Measurements from ENCODE around the gene ORC4. TPM values are rescaled to one million over a fixed set of nuclear protein-coding genes. Genes with fewer than 3 reads are reported as not detected.

The ORC4 gene
- total and polyA plus RNA-seq, 2 experiments from 2014 or later: 39.1 to 51.4 TPM

DNA sequence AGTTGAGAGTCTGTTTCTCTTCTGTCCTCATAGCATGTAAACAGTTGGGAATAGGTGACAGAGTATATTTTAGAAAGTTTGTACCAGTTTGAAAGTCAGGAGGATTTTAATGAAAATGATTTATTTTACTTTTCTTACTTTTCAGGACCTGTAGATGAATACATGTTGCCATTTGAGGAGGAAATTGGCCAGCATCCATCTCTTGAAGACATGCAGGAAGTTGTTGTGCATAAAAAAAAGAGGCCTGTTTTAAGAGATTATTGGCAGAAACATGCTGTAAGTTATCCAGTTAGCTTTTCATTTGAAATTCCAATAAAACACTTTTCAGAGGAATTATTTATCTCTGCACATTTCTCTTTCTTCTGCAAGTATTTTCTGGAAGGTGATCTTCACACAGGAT, 94.7 kb downstream of the ORC4 start:
- in situ Hi-C loops (cut with MboI): no loop called here
- TF ChIP-seq EZH2 (IDR thresholded peaks at IDR 0.05; ENCODE audit: insufficient read depth, poor library complexity, severe bottlenecking): no peak
- TF ChIP-seq EZH2phosphoT487 (IDR thresholded peaks at IDR 0.05; ENCODE audit: insufficient read depth, low read depth): no peak

DNA sequence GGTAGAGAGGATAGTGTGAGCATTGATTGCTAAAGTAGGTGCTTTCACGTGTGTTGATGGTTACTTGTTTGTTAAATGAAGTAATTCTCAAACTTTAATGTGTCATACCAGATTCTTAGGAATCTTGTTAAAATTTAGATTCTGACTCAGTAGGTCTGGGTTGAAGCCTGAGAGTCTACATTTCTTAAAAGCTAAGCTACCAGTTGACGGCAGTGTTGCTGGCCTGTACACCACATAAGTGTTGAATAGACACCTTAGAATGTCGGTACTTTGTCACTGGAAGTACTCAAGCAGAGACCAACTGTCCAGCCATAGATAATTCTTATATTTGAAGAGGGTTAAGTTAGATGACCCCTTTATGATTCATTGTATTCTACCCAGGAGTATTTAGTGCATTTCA, 95.9 kb downstream of the ORC4 start:
- H3K9ac ChIP-seq: no peak overlapping the region
- H3K27me3 ChIP-seq (replicated peaks; ENCODE audit: insufficient read depth): no peaks in the 10 kb centered on the region
- in situ Hi-C loops (cut with MboI): loop anchor here (25.0 kb wide), 1 partner anchor 837 kb away; no protein-coding TSS in a partner anchor
- H3K9me3 ChIP-seq (ENCODE audit: low read depth): no peaks in the 10 kb centered on the region
- H3K27ac ChIP-seq: no peak overlapping the region
- H3K4me2 ChIP-seq (ENCODE audit: unreplicated experiment): no peak overlapping the region
- TF ChIP-seq EZH2phosphoT487 (IDR thresholded peaks at IDR 0.05; ENCODE audit: insufficient read depth, low read depth): no peak
- TF ChIP-seq EZH2 (IDR thresholded peaks at IDR 0.05; ENCODE audit: insufficient read depth, poor library complexity, severe bottlenecking): no peak
- H3K9me2 ChIP-seq (ENCODE audit: insufficient read depth): no peaks in the 10 kb centered on the region
- H2AFZ ChIP-seq: no peak overlapping the region
- H3F3A ChIP-seq (ENCODE audit: insufficient read depth): peaks cover 4% of the 10 kb centered on the region; the same call in 1 of the 2 replicates
- no peak overlapping the region for H3K4me3 ChIP-seq
- H3K79me2 ChIP-seq (ENCODE audit: insufficient read depth): no peaks in the 10 kb centered on the region
- DNase-seq: no peak
- no peaks in the 10 kb centered on the region for H4K20me1 ChIP-seq (ENCODE audit: insufficient read depth)
- H3K36me3 ChIP-seq (ENCODE audit: low read depth): peaks cover 61% of the 10 kb centered on the region
- WGBS, 2 experiments (ENCODE audit: low coverage in 1 of 2, low lambda C conversion rate in 2 of 2, missing lambda C conversion rate in 2 of 2): 93 to 95% methylated on average over 3 of the region's 3 CpGs
- no peaks in the 10 kb centered on the region for H3K4me1 ChIP-seq (ENCODE audit: insufficient read depth)

More for the DNA sequence above, 94.7 kb downstream of the ORC4 start:
- Histone ChIP-seq H3K79me2 (ENCODE audit: insufficient read depth) (no peaks in the 10 kb centered on the region), H2AFZ (no peak overlapping the region), H3K27ac (no peak overlapping the region), H3K9me2 (ENCODE audit: insufficient read depth) (no peaks in the 10 kb centered on the region), H3K4me2 (ENCODE audit: unreplicated experiment) (no peak overlapping the region), H3K4me1 (ENCODE audit: insufficient read depth) (no peaks in the 10 kb centered on the region), H3K36me3 (ENCODE audit: low read depth) (peaks cover 62% of the 10 kb centered on the region), H3K9ac (no peak overlapping the region), H3K9me3 (ENCODE audit: low read depth) (no peaks in the 10 kb centered on the region), H3F3A (ENCODE audit: insufficient read depth) (peaks cover 4% of the 10 kb centered on the region; the same call in 1 of the 2 replicates), H3K27me3 (replicated peaks; ENCODE audit: insufficient read depth) (no peaks in the 10 kb centered on the region), H3K4me3 (no peak overlapping the region), H4K20me1 (ENCODE audit: insufficient read depth) (no peaks in the 10 kb centered on the region)
- no peak for DNase-seq

DNA sequence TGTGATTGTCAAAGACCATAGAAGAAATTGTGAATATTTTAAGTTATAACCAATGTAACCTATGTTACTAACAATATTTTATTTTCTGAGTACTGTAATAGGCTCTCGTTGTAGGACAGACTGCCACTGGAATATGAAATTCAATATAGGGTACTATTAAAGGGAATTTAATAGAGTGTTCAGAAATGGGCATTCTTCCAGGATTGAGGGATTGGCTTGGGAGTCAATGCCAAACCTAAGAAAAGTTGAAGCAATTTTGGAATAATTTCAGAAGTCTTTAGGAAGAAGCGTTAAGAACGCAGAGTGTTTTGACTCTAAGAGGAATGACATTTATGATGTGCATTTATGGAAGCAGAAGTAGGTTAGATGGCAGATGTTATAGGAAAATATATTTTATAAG, 96.7 kb downstream of the ORC4 start:
- H3K4me1 ChIP-seq (ENCODE audit: insufficient read depth): no peaks in the 10 kb centered on the region
- H3F3A ChIP-seq (ENCODE audit: insufficient read depth): peaks cover 4% of the 10 kb centered on the region; the same call in 1 of the 2 replicates
- 77 to 81% methylated on average over 3 of the region's 3 CpGs for WGBS, 2 experiments (ENCODE audit: low coverage in 1 of 2, low lambda C conversion rate in 2 of 2, missing lambda C conversion rate in 2 of 2)
- H3K27ac ChIP-seq: no peak overlapping the region
- no peaks in the 10 kb centered on the region for H4K20me1 ChIP-seq (ENCODE audit: insufficient read depth)
- H3K4me3 ChIP-seq: no peak overlapping the region
- H3K79me2 ChIP-seq (ENCODE audit: insufficient read depth): no peaks in the 10 kb centered on the region
- no peak for DNase-seq
- no peaks in the 10 kb centered on the region for H3K9me3 ChIP-seq (ENCODE audit: low read depth)
- in situ Hi-C loops (cut with MboI): loop anchor here (25.0 kb wide), 1 partner anchor 837 kb away; no protein-coding TSS in a partner anchor
- no peaks in the 10 kb centered on the region for H3K27me3 ChIP-seq (replicated peaks; ENCODE audit: insufficient read depth)
- no peaks in the 10 kb centered on the region for H3K9me2 ChIP-seq (ENCODE audit: insufficient read depth)
- no peak overlapping the region for H3K4me2 ChIP-seq (ENCODE audit: unreplicated experiment)
- no peak overlapping the region for H3K9ac ChIP-seq
- no peak for TF ChIP-seq EZH2 (IDR thresholded peaks at IDR 0.05; ENCODE audit: insufficient read depth, poor library complexity, severe bottlenecking)
- no peak for TF ChIP-seq EZH2phosphoT487 (IDR thresholded peaks at IDR 0.05; ENCODE audit: insufficient read depth, low read depth)
- H2AFZ ChIP-seq: no peak overlapping the region
- peaks cover 61% of the 10 kb centered on the region for H3K36me3 ChIP-seq (ENCODE audit: low read depth)

GRCh38 chr2:147917161-147917560, 103.4 kb downstream of the ORC4 start:
- 82 to 88% methylated on average over 4 of the region's 4 CpGs for WGBS, 2 experiments (ENCODE audit: low coverage in 1 of 2, low lambda C conversion rate in 2 of 2, missing lambda C conversion rate in 2 of 2)
- Histone ChIP-seq H3K27ac (no peak overlapping the region), H3K4me1 (ENCODE audit: insufficient read depth) (peaks cover 11% of the 10 kb centered on the region), H3K9ac (no peak overlapping the region), H3K4me2 (ENCODE audit: unreplicated experiment) (no peak overlapping the region), H3K4me3 (no peak overlapping the region), H3K9me2 (ENCODE audit: insufficient read depth) (no peaks in the 10 kb centered on the region), H4K20me1 (ENCODE audit: insufficient read depth) (no peaks in the 10 kb centered on the region), H3K79me2 (ENCODE audit: insufficient read depth) (peaks cover 12% of the 10 kb centered on the region; the same call in 1 of the 2 replicates), H2AFZ (no peak overlapping the region), H3K9me3 (ENCODE audit: low read depth) (no peaks in the 10 kb centered on the region), H3F3A (ENCODE audit: insufficient read depth) (peaks cover 12% of the 10 kb centered on the region), H3K27me3 (replicated peaks; ENCODE audit: insufficient read depth) (no peaks in the 10 kb centered on the region), H3K36me3 (ENCODE audit: low read depth) (peaks cover 55% of the 10 kb centered on the region)
- DNase-seq: no peak
- in situ Hi-C loops (cut with MboI): loop anchor here (10.0 to 25.0 kb wide), 2 partner anchors 830 to 1182 kb away; no protein-coding TSS in a partner anchor
- TF ChIP-seq EZH2 (IDR thresholded peaks at IDR 0.05; ENCODE audit: insufficient read depth, poor library complexity, severe bottlenecking): no peak
- no peak for TF ChIP-seq EZH2phosphoT487 (IDR thresholded peaks at IDR 0.05; ENCODE audit: insufficient read depth, low read depth)
